H9 (cell line): Measurements from ENCODE around the gene ATP2B2. TPM values are rescaled to one million over a fixed set of nuclear protein-coding genes. Genes with fewer than 3 reads are reported as not detected.

Source experiments
- DNase-seq: peaks from one replicate; pipeline ENCODE4 v3.0.0-alpha.2; 2017
- H2AFZ ChIP-seq: one replicate; pipeline ENCODE4 v1.6.1; 2013; ENCODE audit warnings: mild to moderate bottlenecking, low read length, control low read depth, moderate library complexity
- H2AK5ac ChIP-seq: 2 replicates; pipeline ENCODE4 v1.6.1; 2013; ENCODE audit warnings: low read length, control low read depth, mixed read lengths; ENCODE audit not compliant: insufficient read length
- H2BK120ac ChIP-seq: one replicate; pipeline ENCODE4 v1.6.1; 2013; ENCODE audit warnings: low read depth, mild to moderate bottlenecking, low read length, control low read depth, inconsistent platforms; ENCODE audit not compliant: poor library complexity, severe bottlenecking
- H2BK12ac ChIP-seq: 2 replicates; pipeline ENCODE4 v1.6.1; 2013; ENCODE audit warnings: low read length, control low read depth, mixed read lengths, low read depth; ENCODE audit not compliant: insufficient read length
- H2BK15ac ChIP-seq: 2 replicates; pipeline ENCODE4 v1.6.1; 2013; ENCODE audit warnings: low read depth, low read length, control low read depth
- H2BK20ac ChIP-seq: one replicate; pipeline ENCODE4 v1.6.1; 2013; ENCODE audit warnings: low read depth, mild to moderate bottlenecking, low read length, control low read depth, inconsistent platforms; ENCODE audit not compliant: poor library complexity, severe bottlenecking
- H2BK5ac ChIP-seq: 2 replicates; pipeline ENCODE4 v1.6.1; 2013; ENCODE audit warnings: low read length, control low read depth, mixed read lengths; ENCODE audit not compliant: insufficient read length
- H3K14ac ChIP-seq: 2 replicates; pipeline ENCODE4 v1.6.1; 2013; ENCODE audit warnings: low read length, control low read depth; ENCODE audit not compliant: insufficient read depth
- H3K18ac ChIP-seq: 2 replicates; pipeline ENCODE4 v1.6.1; 2013; ENCODE audit warnings: low read depth, mild to moderate bottlenecking, mixed read lengths, low read length, control low read depth; ENCODE audit not compliant: insufficient read length
- H3K23ac ChIP-seq: 2 replicates; pipeline ENCODE4 v1.6.1; 2013; ENCODE audit warnings: low read length, control low read depth, mixed read lengths, low read depth; ENCODE audit not compliant: insufficient read length
- H3K23me2 ChIP-seq: 2 replicates; pipeline ENCODE4 v1.6.1; 2013; ENCODE audit warnings: low read depth, mild to moderate bottlenecking, mixed read lengths, low read length, control low read depth; ENCODE audit not compliant: insufficient read length, poor library complexity, severe bottlenecking
- H3K27ac ChIP-seq: 2 replicates; pipeline ENCODE4 v1.5.1; 2013; ENCODE audit warnings: low read length, control low read depth, mixed read lengths, low read depth; ENCODE audit not compliant: insufficient read length
- H3K27me3 ChIP-seq: 2 replicates; pipeline ENCODE4 v1.6.1; 2013; ENCODE audit warnings: low read length, control low read depth, inconsistent platforms; ENCODE audit not compliant: insufficient read depth
- H3K4ac ChIP-seq: 2 replicates; pipeline ENCODE4 v1.6.1; 2013; ENCODE audit warnings: low read depth, mild to moderate bottlenecking, control low read depth, inconsistent platforms, low read length, moderate library complexity
- H3K4me1 ChIP-seq: 2 replicates; pipeline ENCODE4 v1.6.1; 2013; ENCODE audit warnings: low read length, control low read depth, inconsistent platforms; ENCODE audit not compliant: insufficient read depth
- H3K4me2 ChIP-seq: 2 replicates; pipeline ENCODE4 v1.6.1; 2013; ENCODE audit warnings: low read length, control low read depth, mixed read lengths; ENCODE audit not compliant: insufficient read length, insufficient read depth
- H3K56ac ChIP-seq: 2 replicates; pipeline ENCODE4 v1.6.1; 2013; ENCODE audit warnings: low read depth, mild to moderate bottlenecking, mixed read lengths, low read length, control low read depth; ENCODE audit not compliant: insufficient read length
- H3K79me1 ChIP-seq: 2 replicates; pipeline ENCODE4 v1.6.1; 2013; ENCODE audit warnings: low read depth, mild to moderate bottlenecking, moderate library complexity, low read length, control low read depth, inconsistent platforms; ENCODE audit not compliant: insufficient read depth, poor library complexity, severe bottlenecking
- H3K79me2 ChIP-seq: 2 replicates; pipeline ENCODE4 v1.6.1; 2013; ENCODE audit warnings: low read length, control low read depth, inconsistent platforms; ENCODE audit not compliant: insufficient read depth
- H3K9ac ChIP-seq: 2 replicates; pipeline ENCODE4 v1.6.1; 2013; ENCODE audit warnings: low read length, control low read depth, mixed read lengths; ENCODE audit not compliant: insufficient read length; ENCODE audit errors: extremely low read depth
- H3K9me3 ChIP-seq: one replicate; pipeline ENCODE4 v1.6.1; 2013; ENCODE audit warnings: low read depth, low read length, inconsistent platforms; ENCODE audit not compliant: control insufficient read depth
- H3T11ph ChIP-seq: one replicate; pipeline ENCODE4 v1.6.1; 2013; ENCODE audit warnings: mild to moderate bottlenecking, low read length, control low read depth, inconsistent platforms
- H4K20me1 ChIP-seq: one replicate; pipeline ENCODE4 v1.6.1; 2013; ENCODE audit not compliant: control insufficient read depth, insufficient read length, insufficient read depth
- H4K5ac ChIP-seq: 2 replicates; pipeline ENCODE4 v1.6.1; 2013; ENCODE audit warnings: low read depth, mild to moderate bottlenecking, mixed read lengths, low read length, control low read depth; ENCODE audit not compliant: insufficient read length
- H4K8ac ChIP-seq: replicated peaks from 2 replicates; pipeline ENCODE4 v1.6.1; 2013; ENCODE audit warnings: low read length, control low read depth, mixed read lengths, low read depth; ENCODE audit not compliant: insufficient read length
- H4K91ac ChIP-seq: 2 replicates; pipeline ENCODE4 v1.6.1; 2013; ENCODE audit warnings: low read depth, mild to moderate bottlenecking, moderate library complexity, mixed read lengths, low read length, control low read depth; ENCODE audit not compliant: insufficient read length
- H3K27ac Mint-ChIP-seq, 3 experiments: 2 replicates in 2 of 3; 3 replicates in 1 of 3; pipeline ENCODE4 v1.8.0; 2020 to 2021; ENCODE audit warnings: mixed read lengths in 3 of 3, mild to moderate bottlenecking in 1 of 3, moderate library complexity in 1 of 3
- H3K27me3 Mint-ChIP-seq: 2 replicates; pipeline ENCODE4 v1.8.0; 2021; ENCODE audit warnings: low read depth, mild to moderate bottlenecking, moderate library complexity, mixed read lengths
- H3K36me3 Mint-ChIP-seq, 3 experiments: 2 replicates in 2 of 3; 3 replicates in 1 of 3; pipeline ENCODE4 v1.8.0; 2020 to 2021; ENCODE audit warnings: low read depth in 3 of 3, mixed read lengths in 3 of 3; ENCODE audit not compliant: insufficient read depth in 1 of 3
- H3K4me1 Mint-ChIP-seq, 2 experiments: 2 replicates each; pipeline ENCODE4 v1.8.0; 2020; ENCODE audit warnings: mixed read lengths in 2 of 2
- H3K4me3 Mint-ChIP-seq, 2 experiments: 2 replicates in 1 of 2; 3 replicates in 1 of 2; pipeline ENCODE4 v1.8.0; 2020 to 2021; ENCODE audit warnings: mild to moderate bottlenecking in 2 of 2, mixed read lengths in 2 of 2, moderate library complexity in 1 of 2
- H3K9me3 Mint-ChIP-seq, 2 experiments: 2 replicates in 1 of 2; 3 replicates in 1 of 2; pipeline ENCODE4 v1.8.0; 2020; ENCODE audit warnings: mild to moderate bottlenecking in 2 of 2, mixed read lengths in 2 of 2, moderate library complexity in 1 of 2
- CTCF ChIP-seq: fragments of 200-600 bp; sonication (generic); conservative IDR thresholded peaks from 3 replicates; pipeline ENCODE4 v1.8.0; 2021; ENCODE audit warnings: antibody characterized with exemption, mild to moderate bottlenecking
- WGBS: extraction: QIAGEN DNeasy Blood & Tissue Kit; methylation state at CpG from one replicate; pipeline ENCODE4 v1.1.7; 2013; ENCODE audit warnings: missing lambda C conversion rate, low lambda C conversion rate, mixed read lengths; ENCODE audit not compliant: insufficient read length; ENCODE audit errors: extremely low coverage; 5-methylcytosine and 5-hydroxymethylcytosine counted together
- total RNA-seq: library from RNA; stranded (reverse); gene quantifications from 2 replicates; pipeline ENCODE4 v1.2.1, GENCODE V29; 2021

Gene ATP2B2
- total RNA-seq, 1 experiment from 2014 or later, result 0.33 TPM

- Histone ChIP-seq H2AK5ac (no peak overlapping the region), H4K91ac (no peak overlapping the region), H3K27me3 (no peaks in the 10 kb centered on the region), H3K4me2 (no peak overlapping the region), H3K23ac (no peak overlapping the region), H3K9ac (no peak overlapping the region), H2BK120ac (no peak overlapping the region), H3K23me2 (no peaks in the 10 kb centered on the region), H3K79me1 (no peaks in the 10 kb centered on the region), H4K8ac (no peak overlapping the region), H3K9me3 (peaks cover 14% of the 10 kb centered on the region), H3K18ac (no peak overlapping the region), H3K56ac (no peak overlapping the region), H2AFZ (no peak overlapping the region), H3K4me1 (peaks cover 15% of the 10 kb centered on the region), H2BK15ac (no peak overlapping the region), H3K79me2 (no peaks in the 10 kb centered on the region), H2BK12ac (no peak overlapping the region), H4K20me1 (no peaks in the 10 kb centered on the region), H2BK5ac (no peak overlapping the region), H3K4ac (no peak overlapping the region), H3K14ac (no peak overlapping the region), H3T11ph (no peak overlapping the region), H3K27ac (no peak overlapping the region), H2BK20ac (no peak overlapping the region), H4K5ac (no peak overlapping the region)
- WGBS, result no CpG with 5 or more reads among the region's 4 CpGs
- Mint-ChIP-seq H3K4me1 (peaks cover 32 to 35% of the 10 kb centered on the region in 2 experiments), H3K27me3 (peaks cover 3% of the 10 kb centered on the region; the same call in 1 of the 2 replicates), H3K4me3 (no peak overlapping the region), H3K27ac (peak overlapping the region in 1 of 3 experiments; percentile 37; a peak in 1 of 7 replicates), H3K36me3 (no peaks in the 10 kb centered on the region), H3K9me3 (no peaks in the 10 kb centered on the region)
- peak; percentile 39; the same call in 2 of the 3 replicates for TF ChIP-seq CTCF
- peak; percentile 40 for DNase-seq
These were observed 113.1 kb downstream of the ATP2B2 start for GRCh38 chr3:10392244-10392643.
